Activated T-helper 9 cell treated with anti-CD3 and anti-CD28 coated beads, Interleukin-2, amount 50 U/mL, for 16 hours (primary cell): ENCODE measurements around the gene CCDC159.
"Not testable (repeated sequence)": the region's sequence is repeated elsewhere in the genome, so short reads cannot be mapped to it uniquely, and the experiment has no call there.

Experiments
- DNase-seq: peaks from one replicate; pipeline ENCODE4 v3.0.0-alpha.2; 2020; ENCODE audit warnings: low read depth

The CCDC159 gene

GRCh38 chr19:11338121-11338520, 8.2 kb upstream of the CCDC159 start:
- no peak for DNase-seq

DNA sequence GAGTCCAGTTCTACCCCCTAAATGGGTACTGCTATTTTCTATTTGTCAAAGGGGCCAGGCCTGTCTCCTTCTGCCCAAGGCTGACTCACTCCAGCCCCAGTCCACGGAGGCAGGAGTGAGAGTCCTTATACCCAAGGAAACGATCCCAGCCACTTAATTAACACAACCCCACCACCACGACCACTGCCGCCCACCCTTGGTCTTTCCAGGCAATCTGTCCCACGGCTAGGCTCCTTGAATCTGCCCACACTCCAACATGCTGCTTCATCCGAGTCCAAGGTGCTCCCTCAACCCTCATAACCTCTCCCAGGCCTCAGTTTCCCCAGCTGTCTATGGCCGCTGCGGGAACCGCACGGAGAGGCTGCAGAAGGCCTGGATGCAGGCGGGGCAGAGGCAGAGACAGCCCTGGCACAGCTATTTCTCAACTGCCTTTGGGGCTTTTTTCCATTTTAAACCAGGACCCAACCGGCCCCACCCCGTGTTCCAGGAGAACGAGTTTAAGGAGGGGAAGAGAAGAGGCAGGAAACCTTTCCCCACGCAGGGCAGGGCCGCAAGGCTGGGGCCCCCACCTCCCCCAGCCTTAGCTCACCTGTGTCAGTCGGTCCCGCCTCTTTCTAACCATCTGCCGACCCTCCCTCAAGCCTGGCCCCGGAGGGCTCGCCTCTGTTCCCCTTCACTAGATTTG, 7.6 kb upstream of the CCDC159 start:
- DNase-seq = no peak

GRCh38 chr19:11339254-11340098, 6.8 kb upstream of the CCDC159 start, which contains the start of gene RAB3D:
Gene RAB3D, minus strand, starts transcription at chr19:11339657. Its CDS starts 2,258 bp downstream, at chr19:11337399.
- peak; percentile 60 for DNase-seq

- not testable (repeated sequence) for DNase-seq
Measured at GRCh38 chr19:11340099-11340467, 6.2 kb upstream of the CCDC159 start.

GRCh38 chr19:11342429-11342828, 3.9 kb upstream of the CCDC159 start:
- DNase-seq = no peak

DNA sequence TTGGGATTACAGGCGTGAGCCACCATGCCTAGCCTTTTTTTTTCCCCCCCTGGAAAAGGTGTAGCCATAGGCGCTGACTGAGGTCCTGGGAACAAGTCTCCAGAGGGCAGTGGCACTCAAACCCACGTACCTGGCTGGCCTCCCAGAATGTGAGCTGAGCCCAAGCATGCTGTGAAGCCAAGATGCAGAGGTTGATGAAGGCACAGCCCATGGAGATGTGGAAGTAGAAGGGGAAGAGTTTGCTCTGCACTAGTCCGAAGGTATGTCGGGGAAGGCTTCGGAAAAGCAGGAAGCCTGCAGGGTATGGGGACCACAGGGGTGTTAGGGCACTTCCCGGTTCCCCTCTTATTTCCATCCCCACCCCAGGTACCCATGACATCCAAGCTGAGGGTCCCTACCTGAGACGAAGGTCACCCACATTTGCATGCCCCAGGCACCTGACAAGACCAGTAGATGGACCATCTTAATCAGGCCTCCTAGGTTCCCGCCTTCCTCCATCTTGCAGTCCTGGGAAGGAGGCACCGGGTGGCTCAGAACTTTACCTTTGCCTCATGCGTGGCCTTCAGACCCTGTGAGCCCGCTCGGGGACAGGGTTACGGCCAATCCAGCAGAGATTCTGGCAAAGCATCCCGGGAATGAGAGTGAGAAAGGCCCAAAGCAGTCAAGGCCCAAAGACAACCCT, 1.1 kb upstream of the CCDC159 start:
- no peak for DNase-seq

GRCh38 chr19:11347546-11348039, 1.3 kb downstream of the CCDC159 start:
- DNase-seq = no peak

GRCh38 chr19:11349171-11349570, 2.9 kb downstream of the CCDC159 start:
- DNase-seq = no peak

GRCh38 chr19:11354102-11354501, 7.8 kb downstream of the CCDC159 start:
- DNase-seq = not testable (repeated sequence)

DNA sequence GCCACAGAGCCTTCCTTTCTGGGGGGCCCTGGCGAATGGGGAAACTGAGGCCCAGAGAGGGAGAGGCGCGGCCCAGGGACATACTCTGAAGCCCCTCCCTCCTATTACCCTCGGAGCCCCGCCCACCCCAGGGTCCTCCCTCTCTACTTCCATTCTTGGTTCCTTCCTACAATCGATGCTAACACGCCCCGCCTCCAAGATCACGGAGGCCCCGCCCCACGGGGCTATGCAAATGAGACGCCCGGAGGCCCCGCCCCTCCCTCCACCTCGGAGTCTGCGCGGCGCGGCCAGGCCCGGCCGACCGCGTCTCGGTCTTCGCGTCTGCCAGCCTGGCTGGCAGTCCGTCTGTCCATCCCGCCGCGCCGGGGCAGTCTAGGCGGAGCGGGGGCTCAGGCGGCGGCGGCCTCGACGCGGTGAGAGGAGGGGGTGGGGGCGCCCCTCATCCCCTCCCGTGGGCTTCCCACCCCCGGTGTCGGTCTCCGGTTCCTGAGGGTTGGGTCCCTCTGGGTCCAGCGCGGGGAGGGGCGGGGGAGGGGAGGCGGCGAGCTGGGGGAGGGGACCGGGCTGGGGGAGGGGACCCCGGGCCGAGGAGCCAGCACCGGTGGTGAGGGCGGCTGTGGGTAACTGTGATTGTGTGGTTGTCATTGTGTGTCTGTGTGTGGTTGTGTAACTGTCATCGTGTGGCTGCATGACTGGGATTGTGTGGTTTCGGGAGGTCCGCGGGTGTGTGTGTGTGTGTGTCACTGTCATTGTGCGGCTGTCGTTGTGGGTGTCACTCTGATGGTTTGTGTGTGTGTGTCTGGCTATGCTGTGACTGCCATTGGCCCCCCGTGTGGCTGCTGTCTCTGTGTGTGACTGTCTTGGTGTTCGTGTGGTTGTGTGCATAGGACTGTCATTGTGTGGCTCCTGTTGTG, 9.1 kb downstream of the CCDC159 start, which contains the start of gene PLPPR2:
TSS of gene PLPPR2 (plus strand) at position 273 of the 914 bp plus-strand sequence. CDS start 2,242 bp downstream, outside the sequence.
- peak; percentile 70 for DNase-seq

- DNase-seq = no peak
Measured at GRCh38 chr19:11356074-11356397, 9.7 kb downstream of the CCDC159 start.

GRCh38 chr19:11356676-11357550, 10.6 kb downstream of the CCDC159 start:
- no peak for DNase-seq

DNA sequence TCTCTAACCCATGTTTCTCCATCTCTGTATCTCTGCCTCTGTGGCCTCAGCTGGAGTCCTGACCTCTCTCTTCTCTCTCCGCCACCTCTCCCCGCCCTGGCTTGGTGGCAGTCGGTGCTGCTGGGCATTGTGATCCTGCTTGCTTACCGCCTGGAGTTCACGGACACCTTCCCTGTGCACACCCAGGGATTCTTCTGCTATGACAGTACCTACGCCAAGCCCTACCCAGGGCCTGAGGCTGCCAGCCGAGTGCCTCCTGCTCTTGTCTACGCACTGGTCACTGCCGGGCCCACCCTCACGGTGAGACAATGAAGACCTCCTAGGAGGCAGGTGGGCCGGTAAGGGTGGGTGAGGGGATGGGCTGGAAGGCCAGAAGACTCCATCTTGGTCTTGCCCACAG, 13.1 kb downstream of the CCDC159 start:
- DNase-seq = no peak

DNA sequence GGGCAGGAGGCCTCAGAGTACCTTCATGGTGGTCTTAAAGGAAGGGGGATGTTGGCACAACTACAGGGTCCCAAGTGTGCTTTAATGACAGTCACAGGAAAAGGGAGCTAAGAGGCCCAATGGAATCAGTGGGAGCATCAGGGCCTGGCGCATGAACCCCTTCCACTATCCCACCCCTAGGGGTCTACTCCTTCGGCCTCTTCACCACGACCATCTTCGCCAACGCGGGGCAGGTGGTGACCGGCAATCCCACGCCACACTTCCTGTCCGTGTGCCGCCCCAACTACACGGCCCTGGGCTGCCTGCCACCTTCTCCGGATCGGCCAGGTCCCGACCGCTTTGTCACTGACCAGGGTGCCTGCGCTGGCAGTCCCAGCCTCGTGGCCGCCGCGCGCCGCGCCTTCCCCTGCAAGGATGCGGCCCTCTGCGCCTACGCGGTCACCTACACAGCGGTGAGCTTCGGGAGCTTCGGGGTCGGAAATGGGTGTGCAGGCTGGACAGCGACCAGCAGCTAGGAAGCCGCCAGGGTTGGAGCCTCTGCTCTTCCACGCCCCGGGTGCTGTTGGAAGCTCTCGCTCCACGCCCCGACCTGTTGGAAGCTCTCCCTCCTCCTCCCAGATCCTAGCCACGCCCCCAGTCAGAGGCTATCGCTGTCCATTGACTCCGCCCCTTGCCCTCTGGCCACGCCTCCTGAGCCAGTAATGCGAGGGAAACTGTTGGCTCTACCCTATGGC, 14.9 kb downstream of the CCDC159 start:
- no peak for DNase-seq

GRCh38 chr19:11361771-11362731, 15.7 kb downstream of the CCDC159 start:
- no peak for DNase-seq

DNA sequence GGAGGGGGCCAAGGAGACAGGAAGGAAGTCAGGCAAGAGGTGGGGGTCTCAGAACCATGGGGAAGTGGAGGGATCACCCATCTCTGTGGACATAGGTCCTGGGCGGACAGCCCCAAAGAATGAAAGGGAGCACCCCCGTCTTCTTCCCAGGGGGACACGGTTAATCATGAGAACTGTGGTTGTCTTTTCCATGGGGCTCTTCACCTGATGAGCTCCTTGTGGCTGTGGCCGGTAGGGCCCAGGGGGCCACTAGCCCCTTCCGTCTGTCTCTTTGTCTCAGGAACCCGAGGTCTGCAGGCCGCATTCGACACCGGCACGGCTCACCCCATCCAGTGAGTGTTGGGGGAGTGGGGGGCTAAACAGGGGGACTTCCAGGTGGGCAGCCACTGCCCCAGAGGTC, 17.6 kb downstream of the CCDC159 start:
- no peak for DNase-seq

DNA sequence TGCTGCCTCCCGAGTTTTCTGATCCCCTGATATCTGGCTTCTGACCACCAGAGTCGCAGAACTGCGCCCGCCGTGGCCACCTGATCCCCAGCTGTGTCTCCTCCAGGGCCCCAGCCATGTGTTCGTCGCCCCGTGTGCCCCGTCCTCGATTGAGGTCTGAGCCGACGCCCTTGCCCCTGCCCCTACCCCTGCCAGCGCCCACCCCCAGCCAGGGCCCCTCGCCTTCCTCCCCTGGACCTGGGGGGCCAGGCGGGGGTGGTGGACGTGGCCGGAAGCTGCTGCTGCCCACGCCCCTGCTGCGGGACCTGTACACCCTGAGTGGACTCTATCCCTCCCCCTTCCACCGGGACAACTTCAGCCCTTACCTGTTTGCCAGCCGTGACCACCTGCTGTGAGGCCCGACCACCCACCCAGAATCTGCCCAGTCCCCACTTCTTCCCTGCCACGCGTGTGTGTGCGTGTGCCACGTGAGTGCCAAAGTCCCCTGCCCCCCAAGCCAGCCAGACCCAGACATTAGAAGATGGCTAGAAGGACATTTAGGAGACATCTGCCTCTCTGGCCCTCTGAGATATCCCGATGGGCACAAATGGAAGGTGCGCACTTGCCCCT, 18.1 kb downstream of the CCDC159 start:
- no peak for DNase-seq

GRCh38 chr19:11364935-11365334, 18.6 kb downstream of the CCDC159 start:
- no peak for DNase-seq
